ENCODE results near the gene ATP5IF1.

ATP5IF1 gene

GRCh38 chr1:28269529-28269928 is 33.6 kb downstream of the ATP5IF1 start:
- DNase-seq (ENCODE audit: low read depth, low spot score), result no peak
- no peak for TF ChIP-seq ZNF274 (IDR thresholded peaks at IDR 0.05; ENCODE audit: low read depth, low read length)
- H3K4me3 ChIP-seq (ENCODE audit: insufficient read length, low read depth), result no peak overlapping the region
- H3K27me3 ChIP-seq (ENCODE audit: insufficient read depth, insufficient read length), result no peaks in the 10 kb centered on the region
- H3K9ac ChIP-seq (ENCODE audit: insufficient read length, low read depth), result no peak overlapping the region
- H3K36me3 ChIP-seq (ENCODE audit: insufficient read depth, insufficient read length, low read length), result peaks cover 57% of the 10 kb centered on the region
- H3K9me3 ChIP-seq (ENCODE audit: insufficient read depth, low read length), result no peaks in the 10 kb centered on the region
- peaks cover 10% of the 10 kb centered on the region for H3K4me1 ChIP-seq (ENCODE audit: insufficient read depth, insufficient read length)

GRCh38 chr1:28272215-28272852 is 36.4 kb downstream of the ATP5IF1 start:
- Histone ChIP-seq H3K9ac (ENCODE audit: insufficient read length, low read depth) (no peak overlapping the region), H3K36me3 (ENCODE audit: insufficient read depth, insufficient read length, low read length) (peaks cover 81% of the 10 kb centered on the region)

GRCh38 chr1:28273216-28273860 is 37.4 kb downstream of the ATP5IF1 start:
- TF ChIP-seq YY1 (IDR thresholded peaks at IDR 0.05; ENCODE audit: insufficient read depth, insufficient read length), result no peak
- no peak for TF ChIP-seq ZNF274 (IDR thresholded peaks at IDR 0.05; ENCODE audit: low read depth, low read length)
- TF ChIP-seq SUZ12 (IDR thresholded peaks at IDR 0.05; ENCODE audit: extremely low read depth, insufficient read depth, insufficient read length), result no peak
- H3K36me3 ChIP-seq (ENCODE audit: insufficient read depth, insufficient read length, low read length), result peaks cover 90% of the 10 kb centered on the region
- H3K4me3 ChIP-seq (ENCODE audit: insufficient read length, low read depth), result no peak overlapping the region
- H3K27me3 ChIP-seq (ENCODE audit: insufficient read depth, insufficient read length), result no peaks in the 10 kb centered on the region
- DNase-seq (ENCODE audit: low read depth, low spot score), result no peak
- no peak overlapping the region for H3K9ac ChIP-seq (ENCODE audit: insufficient read length, low read depth)
- no peaks in the 10 kb centered on the region for H3K9me3 ChIP-seq (ENCODE audit: insufficient read depth, low read length)
- peaks cover 2% of the 10 kb centered on the region for H3K4me1 ChIP-seq (ENCODE audit: insufficient read depth, insufficient read length)

More at GRCh38 chr1:28272215-28272852, 36.4 kb downstream of the ATP5IF1 start:
- no peak for DNase-seq (ENCODE audit: low read depth, low spot score)
- peaks cover 4% of the 10 kb centered on the region for H3K4me1 ChIP-seq (ENCODE audit: insufficient read depth, insufficient read length)
- no peaks in the 10 kb centered on the region for H3K27me3 ChIP-seq (ENCODE audit: insufficient read depth, insufficient read length)
- no peak overlapping the region for H3K4me3 ChIP-seq (ENCODE audit: insufficient read length, low read depth)
- H3K9me3 ChIP-seq (ENCODE audit: insufficient read depth, low read length), result no peaks in the 10 kb centered on the region
- no peak for TF ChIP-seq ZNF274 (IDR thresholded peaks at IDR 0.05; ENCODE audit: low read depth, low read length)
- TF ChIP-seq SUZ12 (IDR thresholded peaks at IDR 0.05; ENCODE audit: extremely low read depth, insufficient read depth, insufficient read length), result no peak

GRCh38 chr1:28278763-28279162 is 42.8 kb downstream of the ATP5IF1 start:
- no peak overlapping the region for H3K4me3 ChIP-seq (ENCODE audit: insufficient read length, low read depth)
- H3K36me3 ChIP-seq (ENCODE audit: insufficient read depth, insufficient read length, low read length), result peaks cover 92% of the 10 kb centered on the region
- no peaks in the 10 kb centered on the region for H3K27me3 ChIP-seq (ENCODE audit: insufficient read depth, insufficient read length)
- TF ChIP-seq ZNF274 (IDR thresholded peaks at IDR 0.05; ENCODE audit: low read depth, low read length) (no peak), YY1 (IDR thresholded peaks at IDR 0.05; ENCODE audit: insufficient read depth, insufficient read length) (no peak), SUZ12 (IDR thresholded peaks at IDR 0.05; ENCODE audit: extremely low read depth, insufficient read depth, insufficient read length) (no peak)
- DNase-seq (ENCODE audit: low read depth, low spot score), result no peak
- no peak overlapping the region for H3K9ac ChIP-seq (ENCODE audit: insufficient read length, low read depth)
- H3K4me1 ChIP-seq (ENCODE audit: insufficient read depth, insufficient read length), result no peaks in the 10 kb centered on the region
- no peaks in the 10 kb centered on the region for H3K9me3 ChIP-seq (ENCODE audit: insufficient read depth, low read length)

GRCh38 chr1:28279721-28280120 is 43.8 kb downstream of the ATP5IF1 start:
- Histone ChIP-seq H3K27me3 (ENCODE audit: insufficient read depth, insufficient read length) (no peaks in the 10 kb centered on the region), H3K9me3 (ENCODE audit: insufficient read depth, low read length) (no peaks in the 10 kb centered on the region), H3K9ac (ENCODE audit: insufficient read length, low read depth) (no peak overlapping the region), H3K36me3 (ENCODE audit: insufficient read depth, insufficient read length, low read length) (peaks cover 82% of the 10 kb centered on the region), H3K4me1 (ENCODE audit: insufficient read depth, insufficient read length) (no peaks in the 10 kb centered on the region), H3K4me3 (ENCODE audit: insufficient read length, low read depth) (no peak overlapping the region)
- DNase-seq (ENCODE audit: low read depth, low spot score), result no peak
- TF ChIP-seq SUZ12 (IDR thresholded peaks at IDR 0.05; ENCODE audit: extremely low read depth, insufficient read depth, insufficient read length) (no peak), YY1 (IDR thresholded peaks at IDR 0.05; ENCODE audit: insufficient read depth, insufficient read length) (no peak), ZNF274 (IDR thresholded peaks at IDR 0.05; ENCODE audit: low read depth, low read length) (no peak)

- no peak for DNase-seq (ENCODE audit: low read depth, low spot score)
- Histone ChIP-seq H3K9ac (ENCODE audit: insufficient read length, low read depth) (no peak overlapping the region), H3K36me3 (ENCODE audit: insufficient read depth, insufficient read length, low read length) (peaks cover 75% of the 10 kb centered on the region), H3K27me3 (ENCODE audit: insufficient read depth, insufficient read length) (no peaks in the 10 kb centered on the region), H3K9me3 (ENCODE audit: insufficient read depth, low read length) (no peaks in the 10 kb centered on the region), H3K4me3 (ENCODE audit: insufficient read length, low read depth) (no peak overlapping the region), H3K4me1 (ENCODE audit: insufficient read depth, insufficient read length) (no peaks in the 10 kb centered on the region)
- TF ChIP-seq ZNF274 (IDR thresholded peaks at IDR 0.05; ENCODE audit: low read depth, low read length) (no peak), YY1 (IDR thresholded peaks at IDR 0.05; ENCODE audit: insufficient read depth, insufficient read length) (no peak), SUZ12 (IDR thresholded peaks at IDR 0.05; ENCODE audit: extremely low read depth, insufficient read depth, insufficient read length) (no peak)
Observed at GRCh38 chr1:28280501-28280900, 44.6 kb downstream of the ATP5IF1 start.

- Histone ChIP-seq H3K4me3 (ENCODE audit: insufficient read length, low read depth) (no peak overlapping the region), H3K4me1 (ENCODE audit: insufficient read depth, insufficient read length) (no peaks in the 10 kb centered on the region), H3K9me3 (ENCODE audit: insufficient read depth, low read length) (no peaks in the 10 kb centered on the region), H3K36me3 (ENCODE audit: insufficient read depth, insufficient read length, low read length) (peaks cover 70% of the 10 kb centered on the region), H3K9ac (ENCODE audit: insufficient read length, low read depth) (no peak overlapping the region), H3K27me3 (ENCODE audit: insufficient read depth, insufficient read length) (no peaks in the 10 kb centered on the region)
- TF ChIP-seq ZNF274 (IDR thresholded peaks at IDR 0.05; ENCODE audit: low read depth, low read length) (no peak), YY1 (IDR thresholded peaks at IDR 0.05; ENCODE audit: insufficient read depth, insufficient read length) (no peak), SUZ12 (IDR thresholded peaks at IDR 0.05; ENCODE audit: extremely low read depth, insufficient read depth, insufficient read length) (no peak)
- DNase-seq (ENCODE audit: low read depth, low spot score), result no peak
Observed at GRCh38 chr1:28280977-28281381, 45.1 kb downstream of the ATP5IF1 start.
